Psoas muscle (tissue), 8 donors: ENCODE data around the gene FLNB. TPM values are rescaled to one million over a fixed set of nuclear protein-coding genes. Genes with fewer than 3 reads are reported as not detected.

Source experiments
- ATAC-seq, 4 donors: fragments of 200-7000 bp; cut with Tn5 transposase; one replicate each; pipeline ENCODE4 v1.9.1; 2020; ENCODE audit warnings: moderate library complexity in 3 of 4, mild to moderate bottlenecking in 2 of 4
- DNase-seq, 2 donors: peaks; one replicate each; pipeline ENCODE4 v3.0.0-alpha.2; 2020
- H3K27ac ChIP-seq: fragments of 200-600 bp; one replicate; pipeline ENCODE4 v1.8.0; 2022
- H3K27me3 ChIP-seq, 3 donors: fragments of 200-600 bp in 1 of 3; one replicate each; pipeline versions ENCODE4 v1.6.1 to v1.8.0; 2013 to 2022; ENCODE audit warnings: low read length in 2 of 3, mild to moderate bottlenecking in 2 of 3, moderate library complexity in 1 of 3; ENCODE audit not compliant: insufficient read depth in 3 of 3
- H3K36me3 ChIP-seq, 2 donors: fragments of 200-600 bp in 1 of 2; one replicate each; pipeline versions ENCODE4 v1.6.1 to v1.8.0; 2013 to 2022; ENCODE audit warnings: low read depth in 1 of 2, mild to moderate bottlenecking in 1 of 2, moderate library complexity in 1 of 2; ENCODE audit not compliant: insufficient read depth in 1 of 2
- H3K4me1 ChIP-seq: fragments of 200-600 bp; one replicate; pipeline ENCODE4 v1.8.0; 2022
- H3K4me3 ChIP-seq: fragments of 200-600 bp; one replicate; pipeline ENCODE4 v1.8.0; 2022; ENCODE audit warnings: mild to moderate bottlenecking
- H3K9me3 ChIP-seq: fragments of 200-600 bp; one replicate; pipeline ENCODE4 v1.8.0; 2022
- CTCF ChIP-seq: fragments of 200-600 bp; IDR thresholded peaks from one replicate; pipeline ENCODE4 v1.8.0; 2022; ENCODE audit warnings: antibody characterized with exemption
- WGBS, 3 donors: extraction: QIAGEN DNeasy Blood & Tissue Kit; methylation state at CpG; one replicate each; pipeline versions ENCODE4 v1.1.6 to v1.1.7; 2013; 5-methylcytosine and 5-hydroxymethylcytosine counted together
- intact Hi-C, 2 donors: fragments of 100-400 bp; cut with DNase I; formaldehyde crosslinking; loops; one replicate each; pipeline versions ENCODE4 v1.11.0 to v1.14.2; 2022
- polyA plus RNA-seq, 3 donors: library from polyadenylated mRNA; stranded (reverse); fragments of 200-250 nt; gene quantifications; one replicate each; pipeline ENCODE4 v1.2.3, GENCODE V29; 2013
- total RNA-seq, 4 donors: library from RNA; stranded (reverse); fragmentation: NEBNext Ultra II Directional in 2 of 4; extraction: Animal tissue kit (Norgen Biotek cat#: 25700) in 2 of 4; gene quantifications; one replicate each; pipeline versions ENCODE4 v1.2.1 to v1.2.4, GENCODE V29; 2021 to 2023
- donor health status: healthy with polysubstance abuse.
- donor health status: DM: no; HTN: no; CAD: no; lungs with moderate emphysema.
- donor health status: Bipolar disorder and iron deficiency.
- donor health status: healthy.
- donor health status: DM: yes; HTN: yes; CAD: no.
- donor health status: DM: no; HTN: no; CAD: no.
- donor health status: DM: no; HTN: no; CAD: no.
- donor health status: DM: yes; HTN: yes; CAD: no.

Gene FLNB
- total and polyA plus RNA-seq, 7 donors = 6.4 to 17.9 (median 14.7) TPM

GRCh38 chr3:58109752-58110151 is 101.5 kb downstream of the FLNB start:
- intact Hi-C loops = no loop called here
- Histone ChIP-seq H3K27me3 (no peaks in the 10 kb centered on the region), H3K27ac (no peak overlapping the region), H3K9me3 (no peaks in the 10 kb centered on the region), H3K4me3 (no peak overlapping the region), H3K36me3 (peaks cover 0 to 25% of the 10 kb centered on the region in 2 donors), H3K4me1 (no peaks in the 10 kb centered on the region)
- no peak for ATAC-seq
- TF ChIP-seq CTCF = no peak
- no peak for DNase-seq
- 81 to 89% (median 85%) methylated on average over 5 of the region's 5 CpGs for WGBS, 3 donors

- Histone ChIP-seq H3K4me3 (no peak overlapping the region), H3K4me1 (no peaks in the 10 kb centered on the region), H3K9me3 (no peaks in the 10 kb centered on the region), H3K27ac (no peak overlapping the region), H3K27me3 (no peaks in the 10 kb centered on the region), H3K36me3 (peaks cover 0 to 25% of the 10 kb centered on the region in 2 donors)
- 90 to 93% (median 91%) methylated on average over 11 of the region's 11 CpGs for WGBS, 3 donors
- no peak for DNase-seq
- intact Hi-C loops = no loop called here
- ATAC-seq = no peak
- no peak for TF ChIP-seq CTCF
Measured at GRCh38 chr3:58111513-58112184, 103.4 kb downstream of the FLNB start.

GRCh38 chr3:58112185-58112535 is 103.9 kb downstream of the FLNB start:
- no peak overlapping the region for H3K27ac ChIP-seq
- no peaks in the 10 kb centered on the region for H3K9me3 ChIP-seq
- H3K4me1 ChIP-seq = no peaks in the 10 kb centered on the region
- H3K4me3 ChIP-seq = no peak overlapping the region
- H3K36me3 ChIP-seq = peaks cover 0 to 25% of the 10 kb centered on the region in 2 donors
- ATAC-seq (no peak), DNase-seq (no peak)
- 84 to 91% (median 85%) methylated on average over 6 of the region's 6 CpGs for WGBS, 3 donors
- intact Hi-C loops = no loop called here
- no peak for TF ChIP-seq CTCF
- H3K27me3 ChIP-seq = no peaks in the 10 kb centered on the region

- Histone ChIP-seq H3K9me3 (no peaks in the 10 kb centered on the region), H3K4me3 (no peak overlapping the region), H3K4me1 (no peaks in the 10 kb centered on the region), H3K27ac (no peak overlapping the region), H3K36me3 (peaks cover 0 to 11% of the 10 kb centered on the region in 2 donors), H3K27me3 (no peaks in the 10 kb centered on the region)
- no peak for DNase-seq
- no peak for ATAC-seq
- TF ChIP-seq CTCF = no peak
- intact Hi-C loops = no loop called here
- 89 to 94% (median 93%) methylated on average over 6 of the region's 6 CpGs for WGBS, 3 donors
Measured at GRCh38 chr3:58115175-58115574, 107.0 kb downstream of the FLNB start.
